Limb (tissue), 2 donors: ENCODE measurements around the gene CADM2.
A peak's percentile ranks its signal among the peaks of the same experiment; 100 is the strongest.
"Not testable (repeated sequence)": the region's sequence is repeated elsewhere in the genome, so short reads cannot be mapped to it uniquely, and the experiment has no call there.

Experiments used
- DNase-seq, 2 donors: peaks; one replicate each; pipeline ENCODE4 v3.0.0-alpha.2; 2016; ENCODE audit errors: extremely low spot score in 2 of 2

Gene CADM2

DNA sequence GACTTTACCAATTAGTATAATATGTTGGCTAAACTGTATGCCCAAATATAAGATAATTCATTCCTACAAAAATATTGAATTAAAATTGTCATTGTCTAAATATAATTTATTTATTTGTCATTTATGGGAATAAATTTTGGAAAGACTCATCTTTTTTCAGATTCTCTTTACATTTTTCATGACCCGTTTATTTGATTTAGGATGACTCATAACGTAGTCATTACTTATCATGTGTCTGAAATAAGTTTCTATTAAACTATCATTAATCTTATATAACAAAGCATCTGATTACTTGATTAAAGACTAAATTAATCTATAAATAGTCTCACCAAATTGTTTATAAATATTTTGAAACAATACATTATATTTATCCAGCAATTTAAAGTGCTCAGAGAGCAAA is 516.6 kb downstream of the CADM2 start:
- DNase-seq: no peak

- DNase-seq: no peak
Observed at GRCh38 chr3:85476891-85477495, 518.2 kb downstream of the CADM2 start.

DNA sequence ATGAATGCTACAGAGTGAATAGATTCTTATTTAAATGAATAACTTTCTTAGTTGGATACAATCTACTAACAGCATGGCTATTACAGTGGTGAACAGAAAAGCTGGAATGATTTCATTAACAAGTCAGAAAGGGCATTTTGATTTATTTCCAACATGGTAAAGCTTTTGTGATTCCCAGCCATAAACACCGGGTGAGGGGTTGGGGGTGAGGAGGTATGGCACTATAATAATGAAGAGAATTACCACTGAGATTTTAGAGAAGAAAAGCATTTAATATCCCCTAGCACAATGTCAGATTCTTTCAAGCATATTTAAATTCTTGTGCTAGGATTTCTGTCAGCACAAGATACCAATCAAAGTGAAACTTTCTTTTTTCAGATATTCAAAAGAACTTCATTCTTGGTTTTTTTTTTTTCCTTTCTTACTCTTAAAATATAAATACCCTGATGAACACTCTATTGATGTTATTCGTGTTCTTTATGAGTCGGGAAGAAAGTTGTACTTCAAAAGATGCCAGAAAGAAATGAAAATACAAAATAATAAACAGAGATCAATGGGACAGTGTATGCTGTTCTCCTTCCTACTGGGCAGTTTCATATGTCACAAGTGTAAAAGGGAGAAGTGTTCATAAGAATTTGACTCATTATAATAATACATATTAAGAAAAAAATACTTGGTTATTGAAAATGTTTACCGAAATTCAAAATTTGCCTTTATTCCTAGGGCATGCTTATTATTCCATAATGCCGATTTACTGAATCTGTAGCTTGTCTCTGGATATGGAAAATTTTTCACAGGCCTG is 522.8 kb downstream of the CADM2 start:
- no peak for DNase-seq

- no peak for DNase-seq
Observed at GRCh38 chr3:85482213-85482490, 523.4 kb downstream of the CADM2 start.

DNA sequence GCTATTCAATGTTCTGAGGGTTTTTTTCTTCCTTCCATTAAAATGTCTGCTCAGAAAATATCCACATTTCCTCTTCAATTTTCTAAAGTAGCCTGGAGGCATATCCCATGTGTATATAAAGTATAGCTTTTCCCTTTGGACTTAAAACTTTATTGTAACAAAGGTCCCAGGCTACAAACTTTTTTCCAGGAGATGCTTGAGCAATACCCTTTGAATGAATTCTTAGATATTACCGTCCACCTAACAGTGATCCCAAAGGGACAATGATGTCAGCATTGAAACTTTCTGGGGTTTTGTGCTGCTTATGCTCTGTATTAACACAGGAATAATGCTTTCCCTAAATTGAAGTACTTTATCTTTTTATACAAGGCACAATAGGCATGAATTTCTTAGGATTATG is 525.2 kb downstream of the CADM2 start:
- DNase-seq: no peak

GRCh38 chr3:85487375-85487774 is 528.6 kb downstream of the CADM2 start:
- no peak for DNase-seq

- DNase-seq: no peak
Observed at GRCh38 chr3:85495602-85496001, 536.8 kb downstream of the CADM2 start.

DNA sequence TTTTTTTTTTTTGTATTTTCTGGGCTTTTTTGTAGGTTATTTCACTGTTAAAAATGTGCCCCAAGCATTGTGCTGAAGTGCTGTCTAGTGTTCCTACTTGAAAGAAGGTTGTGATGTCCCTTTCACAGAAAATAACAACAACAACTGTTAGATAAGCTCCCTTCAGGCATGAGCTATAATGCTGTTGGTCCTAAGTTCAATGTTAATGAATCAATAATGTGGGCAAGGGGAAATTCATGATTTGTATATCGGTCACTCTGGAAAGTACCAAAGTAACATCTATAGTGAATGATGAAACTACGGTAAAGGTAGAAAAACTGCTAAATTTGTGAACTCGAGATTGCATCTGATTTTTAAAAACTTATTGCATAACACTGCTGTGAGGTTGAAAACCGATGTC is 539.4 kb downstream of the CADM2 start:
- DNase-seq: no peak

GRCh38 chr3:85502148-85502875 is 543.5 kb downstream of the CADM2 start:
- no peak for DNase-seq

GRCh38 chr3:85504129-85504784 is 545.5 kb downstream of the CADM2 start:
- DNase-seq: not testable (repeated sequence)

GRCh38 chr3:85504785-85505511 is 546.2 kb downstream of the CADM2 start:
- not testable (repeated sequence) for DNase-seq

GRCh38 chr3:85507052-85507451 is 548.3 kb downstream of the CADM2 start:
- DNase-seq: not testable (repeated sequence)

DNA sequence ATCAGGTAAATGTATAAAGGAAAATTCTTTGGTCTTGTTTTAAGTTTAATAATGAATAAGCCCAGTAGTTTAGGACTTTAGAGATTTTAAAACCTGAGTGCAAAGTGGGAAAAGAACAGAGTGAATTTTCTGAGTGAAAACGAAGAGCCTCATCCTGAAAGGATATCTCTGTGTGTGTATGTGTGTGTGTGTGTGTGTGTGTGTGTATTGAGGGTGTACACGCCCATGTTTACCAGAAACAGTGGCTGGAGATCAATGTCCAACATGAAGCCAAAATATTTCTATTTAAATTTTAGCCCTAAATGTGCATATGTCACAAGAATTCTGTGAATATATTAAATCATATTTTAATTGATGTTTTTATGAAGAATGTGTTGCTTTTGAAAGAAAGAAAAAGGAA is 549.9 kb downstream of the CADM2 start:
- DNase-seq: no peak

- no peak for DNase-seq
Observed at GRCh38 chr3:85516146-85516545, 557.4 kb downstream of the CADM2 start.

GRCh38 chr3:85524104-85524503 is 565.3 kb downstream of the CADM2 start:
- no peak for DNase-seq

DNA sequence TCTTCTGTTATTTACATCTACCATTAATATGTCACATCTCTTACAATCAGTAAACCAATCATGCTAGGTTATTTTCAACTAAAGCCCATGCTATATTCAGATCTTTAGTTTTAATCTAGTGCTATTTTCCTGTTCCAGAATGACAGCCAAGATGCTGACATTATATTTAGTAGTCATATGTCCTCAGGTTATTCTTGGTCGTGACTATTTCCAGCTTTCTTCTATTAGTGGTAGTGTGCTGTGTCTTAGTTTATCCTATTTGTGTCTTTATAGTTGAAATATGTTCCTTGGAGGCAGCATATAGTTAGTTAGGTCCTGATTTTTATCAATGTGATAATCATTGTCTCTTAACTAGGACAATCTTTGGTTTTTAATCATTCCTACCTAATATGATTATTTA is 566.5 kb downstream of the CADM2 start:
- no peak for DNase-seq

- DNase-seq: no peak
Observed at GRCh38 chr3:85533586-85533985, 574.8 kb downstream of the CADM2 start.

DNA sequence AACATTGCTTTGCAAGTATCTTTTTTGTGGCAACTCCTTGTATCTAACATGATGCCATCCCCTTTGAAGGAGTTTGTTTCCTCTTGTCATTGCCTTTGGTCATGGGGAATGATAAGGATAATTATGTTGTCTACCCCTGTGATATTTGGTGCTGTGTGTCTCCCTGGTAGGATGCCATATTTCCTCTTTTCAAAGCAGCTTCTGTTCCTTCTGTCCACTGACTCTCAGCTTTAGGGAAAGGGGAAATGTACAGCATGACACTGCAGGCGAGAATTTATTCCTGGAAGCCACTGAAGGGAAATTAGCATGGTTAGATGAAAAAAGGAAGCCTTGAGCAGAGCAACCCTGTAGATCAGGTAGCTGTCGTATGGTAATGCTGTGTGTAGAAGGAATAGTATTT is 576.7 kb downstream of the CADM2 start:
- no peak for DNase-seq

DNA sequence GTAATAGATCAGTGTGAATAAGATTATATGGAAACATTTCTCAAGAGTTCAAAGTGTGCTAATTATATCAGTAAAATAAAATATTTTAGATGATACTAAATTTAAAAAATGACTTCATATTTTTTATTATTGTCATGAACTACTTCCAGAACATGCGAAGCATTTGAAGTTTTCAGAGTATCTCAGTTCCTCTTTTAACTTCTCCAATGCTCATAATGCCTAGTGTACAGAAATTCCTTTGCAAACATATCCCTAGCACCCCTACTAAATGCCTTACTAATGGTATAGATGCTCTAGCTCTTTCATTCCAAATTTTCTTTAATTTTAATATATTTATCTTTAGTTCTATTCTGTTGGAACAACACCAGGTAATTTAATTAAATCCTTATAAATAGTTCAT is 580.4 kb downstream of the CADM2 start:
- no peak for DNase-seq

DNA sequence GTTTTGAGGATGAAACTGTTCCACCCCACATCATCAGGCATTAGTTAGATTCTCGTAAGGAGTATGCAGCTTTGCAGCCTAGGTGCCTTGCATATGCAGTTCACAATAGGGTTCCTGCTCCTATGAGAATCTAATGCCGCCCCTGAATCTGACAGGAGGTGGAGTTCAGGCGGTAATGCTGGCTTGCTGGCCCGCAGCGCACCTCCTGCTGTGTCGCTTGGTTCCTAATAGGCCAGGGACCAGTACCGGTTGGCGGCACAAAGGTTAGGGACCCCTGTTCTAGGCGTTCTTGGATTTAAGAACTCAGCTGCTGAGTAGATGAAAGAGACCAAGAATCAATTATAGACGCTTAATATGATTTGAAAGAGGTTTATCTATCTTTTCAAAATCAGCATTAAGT is 595.4 kb downstream of the CADM2 start:
- no peak for DNase-seq

GRCh38 chr3:85560088-85560785 is 601.4 kb downstream of the CADM2 start:
- peak in 1 of 2 donors; percentile 6 for DNase-seq
